ENCODE results near the gene PTOV1.

DNA sequence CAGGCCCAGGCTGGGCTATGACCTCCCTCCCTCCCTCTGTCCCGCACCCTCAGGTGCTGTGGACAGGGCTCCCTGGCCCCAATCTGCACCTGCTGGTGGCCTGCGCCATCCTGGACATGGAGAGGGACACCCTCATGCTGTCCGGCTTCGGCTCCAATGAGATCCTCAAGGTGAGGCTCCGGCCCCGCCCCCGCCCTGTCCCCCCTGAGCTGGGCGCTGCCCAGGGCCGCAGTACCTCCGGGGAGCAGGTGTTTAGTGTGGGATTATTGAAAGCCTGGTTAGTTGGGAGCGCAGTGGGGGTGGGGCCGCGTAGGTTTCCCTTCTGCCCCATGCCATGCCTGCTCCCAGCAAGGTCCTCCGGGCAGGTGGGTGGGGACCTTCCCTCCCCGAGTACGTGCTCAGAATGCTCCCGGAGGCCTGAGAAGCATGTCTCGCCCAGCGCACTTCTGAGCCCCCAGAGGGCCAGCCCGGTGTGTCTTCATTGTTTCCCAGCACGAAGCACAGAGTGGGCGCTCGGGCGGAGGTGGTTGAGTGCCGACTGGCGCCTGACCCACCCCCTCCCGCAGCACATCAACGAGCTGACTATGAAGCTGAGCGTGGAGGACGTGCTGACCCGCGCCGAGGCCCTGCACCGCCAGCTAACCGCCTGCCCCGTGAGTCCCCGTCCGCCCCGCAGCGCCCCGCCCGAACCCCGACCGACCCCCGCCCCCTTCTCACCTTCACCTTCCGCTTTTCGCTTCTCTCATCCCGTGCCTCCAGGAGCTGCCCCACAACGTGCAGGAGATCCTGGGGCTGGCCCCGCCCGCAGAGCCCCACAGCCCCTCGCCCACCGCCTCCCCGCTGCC, 36.9 kb downstream of the PTOV1 start:
- TF ChIP-seq, protein P1, sequence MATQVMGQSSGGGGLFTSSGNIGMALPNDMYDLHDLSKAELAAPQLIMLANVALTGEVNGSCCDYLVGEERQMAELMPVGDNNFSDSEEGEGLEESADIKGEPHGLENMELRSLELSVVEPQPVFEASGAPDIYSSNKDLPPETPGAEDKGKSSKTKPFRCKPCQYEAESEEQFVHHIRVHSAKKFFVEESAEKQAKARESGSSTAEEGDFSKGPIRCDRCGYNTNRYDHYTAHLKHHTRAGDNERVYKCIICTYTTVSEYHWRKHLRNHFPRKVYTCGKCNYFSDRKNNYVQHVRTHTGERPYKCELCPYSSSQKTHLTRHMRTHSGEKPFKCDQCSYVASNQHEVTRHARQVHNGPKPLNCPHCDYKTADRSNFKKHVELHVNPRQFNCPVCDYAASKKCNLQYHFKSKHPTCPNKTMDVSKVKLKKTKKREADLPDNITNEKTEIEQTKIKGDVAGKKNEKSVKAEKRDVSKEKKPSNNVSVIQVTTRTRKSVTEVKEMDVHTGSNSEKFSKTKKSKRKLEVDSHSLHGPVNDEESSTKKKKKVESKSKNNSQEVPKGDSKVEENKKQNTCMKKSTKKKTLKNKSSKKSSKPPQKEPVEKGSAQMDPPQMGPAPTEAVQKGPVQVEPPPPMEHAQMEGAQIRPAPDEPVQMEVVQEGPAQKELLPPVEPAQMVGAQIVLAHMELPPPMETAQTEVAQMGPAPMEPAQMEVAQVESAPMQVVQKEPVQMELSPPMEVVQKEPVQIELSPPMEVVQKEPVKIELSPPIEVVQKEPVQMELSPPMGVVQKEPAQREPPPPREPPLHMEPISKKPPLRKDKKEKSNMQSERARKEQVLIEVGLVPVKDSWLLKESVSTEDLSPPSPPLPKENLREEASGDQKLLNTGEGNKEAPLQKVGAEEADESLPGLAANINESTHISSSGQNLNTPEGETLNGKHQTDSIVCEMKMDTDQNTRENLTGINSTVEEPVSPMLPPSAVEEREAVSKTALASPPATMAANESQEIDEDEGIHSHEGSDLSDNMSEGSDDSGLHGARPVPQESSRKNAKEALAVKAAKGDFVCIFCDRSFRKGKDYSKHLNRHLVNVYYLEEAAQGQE (IDR thresholded peaks at IDR 0.05; ENCODE audit: insufficient read depth in 1 of 2, low read depth in 2 of 2, low read length in 1 of 2) = no peak
- TF ChIP-seq, protein P2, sequence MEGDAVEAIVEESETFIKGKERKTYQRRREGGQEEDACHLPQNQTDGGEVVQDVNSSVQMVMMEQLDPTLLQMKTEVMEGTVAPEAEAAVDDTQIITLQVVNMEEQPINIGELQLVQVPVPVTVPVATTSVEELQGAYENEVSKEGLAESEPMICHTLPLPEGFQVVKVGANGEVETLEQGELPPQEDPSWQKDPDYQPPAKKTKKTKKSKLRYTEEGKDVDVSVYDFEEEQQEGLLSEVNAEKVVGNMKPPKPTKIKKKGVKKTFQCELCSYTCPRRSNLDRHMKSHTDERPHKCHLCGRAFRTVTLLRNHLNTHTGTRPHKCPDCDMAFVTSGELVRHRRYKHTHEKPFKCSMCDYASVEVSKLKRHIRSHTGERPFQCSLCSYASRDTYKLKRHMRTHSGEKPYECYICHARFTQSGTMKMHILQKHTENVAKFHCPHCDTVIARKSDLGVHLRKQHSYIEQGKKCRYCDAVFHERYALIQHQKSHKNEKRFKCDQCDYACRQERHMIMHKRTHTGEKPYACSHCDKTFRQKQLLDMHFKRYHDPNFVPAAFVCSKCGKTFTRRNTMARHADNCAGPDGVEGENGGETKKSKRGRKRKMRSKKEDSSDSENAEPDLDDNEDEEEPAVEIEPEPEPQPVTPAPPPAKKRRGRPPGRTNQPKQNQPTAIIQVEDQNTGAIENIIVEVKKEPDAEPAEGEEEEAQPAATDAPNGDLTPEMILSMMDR (IDR thresholded peaks at IDR 0.05) = no peak
- TF ChIP-seq POLR2AphosphoS5 (IDR thresholded peaks at IDR 0.05; ENCODE audit: low read depth, low read length) (no peak), SIN3A (IDR thresholded peaks at IDR 0.05; ENCODE audit: borderline replicate concordance, insufficient read depth, low read depth, low read length) (no peak)
